GM23338 (cell line): Measurements from ENCODE around the gene CYP21A2.
"Not testable (repeated sequence)": the region's sequence is repeated elsewhere in the genome, so short reads cannot be mapped to it uniquely, and the experiment has no call there.

Experiments
- ETS1 ChIP-seq: IDR thresholded peaks from 2 replicates; pipeline ENCODE4 v1.6.1; 2016; ENCODE audit warnings: antibody characterized with exemption
- EZH2 ChIP-seq: fragments of 200-600 bp; sonication (generic); IDR thresholded peaks from one replicate; pipeline ENCODE4 v1.8.0; 2017; ENCODE audit warnings: antibody characterized with exemption, mild to moderate bottlenecking, low read depth; ENCODE audit not compliant: unreplicated experiment
- REST ChIP-seq: IDR thresholded peaks from one replicate; pipeline ENCODE4 v1.6.1; 2018; ENCODE audit warnings: antibody characterized with exemption; ENCODE audit not compliant: unreplicated experiment
- TF ChIP-seq, protein P1 (sequence below), 2 experiments: fragments of 200-600 bp in 1 of 2; sonication (generic) in 1 of 2; conservative IDR thresholded peaks; 2 replicates each; pipeline versions ENCODE4 v1.5.1 to v1.6.1; 2016 to 2017; ENCODE audit warnings: antibody characterized with exemption in 2 of 2, low read depth in 2 of 2, mild to moderate bottlenecking in 2 of 2, moderate library complexity in 1 of 2

GRCh38 chr6:32005538-32005880, 32.7 kb upstream of the CYP21A2 start:
- TF ChIP-seq, protein P1, sequence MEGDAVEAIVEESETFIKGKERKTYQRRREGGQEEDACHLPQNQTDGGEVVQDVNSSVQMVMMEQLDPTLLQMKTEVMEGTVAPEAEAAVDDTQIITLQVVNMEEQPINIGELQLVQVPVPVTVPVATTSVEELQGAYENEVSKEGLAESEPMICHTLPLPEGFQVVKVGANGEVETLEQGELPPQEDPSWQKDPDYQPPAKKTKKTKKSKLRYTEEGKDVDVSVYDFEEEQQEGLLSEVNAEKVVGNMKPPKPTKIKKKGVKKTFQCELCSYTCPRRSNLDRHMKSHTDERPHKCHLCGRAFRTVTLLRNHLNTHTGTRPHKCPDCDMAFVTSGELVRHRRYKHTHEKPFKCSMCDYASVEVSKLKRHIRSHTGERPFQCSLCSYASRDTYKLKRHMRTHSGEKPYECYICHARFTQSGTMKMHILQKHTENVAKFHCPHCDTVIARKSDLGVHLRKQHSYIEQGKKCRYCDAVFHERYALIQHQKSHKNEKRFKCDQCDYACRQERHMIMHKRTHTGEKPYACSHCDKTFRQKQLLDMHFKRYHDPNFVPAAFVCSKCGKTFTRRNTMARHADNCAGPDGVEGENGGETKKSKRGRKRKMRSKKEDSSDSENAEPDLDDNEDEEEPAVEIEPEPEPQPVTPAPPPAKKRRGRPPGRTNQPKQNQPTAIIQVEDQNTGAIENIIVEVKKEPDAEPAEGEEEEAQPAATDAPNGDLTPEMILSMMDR (conservative IDR thresholded peaks at IDR 0.05; ENCODE audit: low read depth in 2 of 2) = not testable (repeated sequence)
- not testable (repeated sequence) for TF ChIP-seq EZH2, REST, ETS1
